CD4-positive, CD25-positive, alpha-beta regulatory T cell (primary cell): Measurements from ENCODE around the gene KCNMA1. TPM values are rescaled to one million over a fixed set of nuclear protein-coding genes. Genes with fewer than 3 reads are reported as not detected.
"Not testable (repeated sequence)": the region's sequence is repeated elsewhere in the genome, so short reads cannot be mapped to it uniquely, and the experiment has no call there.

Experiments used
- ATAC-seq, 2 donors: fragments of 150-1000 bp; cut with Tn5 transposase; one replicate each; pipeline ENCODE4 v1.10.0; 2021; ENCODE audit warnings: low read depth in 2 of 2, moderate number of reproducible peaks in 2 of 2, moderate library complexity in 1 of 2
- DNase-seq, 3 donors: peaks; one replicate each; pipeline versions ENCODE4 v3.0.0 to v3.0.0-alpha.2; 2012 to 2022; ENCODE audit warnings: mixed read lengths in 1 of 3
- H3K27ac ChIP-seq: one replicate; pipeline ENCODE4 v1.7.0; 2013; ENCODE audit warnings: mild to moderate bottlenecking, low read length; ENCODE audit not compliant: insufficient read depth, poor library complexity, severe bottlenecking
- H3K27me3 ChIP-seq: one replicate; pipeline ENCODE4 v1.7.0; 2013; ENCODE audit warnings: low read length; ENCODE audit not compliant: control insufficient read depth, insufficient read depth
- H3K36me3 ChIP-seq: one replicate; pipeline ENCODE4 v1.7.0; 2013; ENCODE audit warnings: mild to moderate bottlenecking, low read length, moderate library complexity; ENCODE audit not compliant: control insufficient read depth, insufficient read depth
- H3K4me1 ChIP-seq: 2 replicates; pipeline ENCODE4 v1.7.0; 2013; ENCODE audit warnings: mild to moderate bottlenecking, low read length; ENCODE audit not compliant: insufficient read depth, control insufficient read depth, poor library complexity, severe bottlenecking
- H3K4me3 ChIP-seq: one replicate; pipeline ENCODE4 v1.7.0; 2013; ENCODE audit warnings: low read depth, mild to moderate bottlenecking, low read length, moderate library complexity
- H3K9me3 ChIP-seq, 2 experiments: 1 replicate in 1 of 2; 2 replicates in 1 of 2; pipeline ENCODE4 v1.7.0; 2013; ENCODE audit warnings: low read length in 2 of 2, mild to moderate bottlenecking in 1 of 2, moderate library complexity in 1 of 2; ENCODE audit not compliant: control insufficient read depth in 2 of 2
- H3K27ac Mint-ChIP-seq, 3 donors: one replicate each; pipeline ENCODE4 v1.8.0; 2020 to 2022; ENCODE audit warnings: mild to moderate bottlenecking in 3 of 3, mixed read lengths in 3 of 3, moderate library complexity in 2 of 3
- H3K27me3 Mint-ChIP-seq: one replicate; pipeline ENCODE4 v1.8.0; 2022; ENCODE audit warnings: mild to moderate bottlenecking, mixed read lengths
- H3K36me3 Mint-ChIP-seq: one replicate; pipeline ENCODE4 v1.8.0; 2020; ENCODE audit warnings: mixed read lengths
- H3K4me1 Mint-ChIP-seq, 4 donors: one replicate each; pipeline ENCODE4 v1.8.0; 2020 to 2022; ENCODE audit warnings: mixed read lengths in 4 of 4, mild to moderate bottlenecking in 1 of 4
- H3K4me3 Mint-ChIP-seq, 4 donors: one replicate each; pipeline ENCODE4 v1.8.0; 2020 to 2022; ENCODE audit warnings: mild to moderate bottlenecking in 4 of 4, mixed read lengths in 4 of 4, moderate library complexity in 3 of 4
- H3K9me3 Mint-ChIP-seq, 7 donors: one replicate each; pipeline ENCODE4 v1.8.0; 2020 to 2022; ENCODE audit warnings: mixed read lengths in 7 of 7, mild to moderate bottlenecking in 3 of 7, moderate library complexity in 2 of 7
- polyA plus RNA-seq, 4 donors: library from polyadenylated mRNA; unstranded; fragments of 300-500 nt; fragmentation: Illumina TruSeq; gene quantifications; one replicate each; pipeline ENCODE4 v1.2.3, GENCODE V29; 2021
- total RNA-seq: library from RNA; stranded (reverse); gene quantifications from one replicate; pipeline ENCODE4 v1.2.3, GENCODE V29; 2022

KCNMA1 gene
- total and polyA plus RNA-seq, 5 donors from 2014 or later = not detected

GRCh38 chr10:77591238-77591880 lies 46.2 kb downstream of the KCNMA1 start:
- Histone ChIP-seq H3K36me3 (no peaks in the 10 kb centered on the region), H3K27ac (no peak overlapping the region), H3K4me1 (no peaks in the 10 kb centered on the region), H3K9me3 (no peaks in the 10 kb centered on the region), H3K4me3 (no peak overlapping the region), H3K27me3 (no peaks in the 10 kb centered on the region)
- Mint-ChIP-seq H3K9me3 (peaks cover 0 to 1% (median 0%) of the 10 kb centered on the region in 7 donors), H3K4me3 (no peak overlapping the region), H3K27ac (no peak overlapping the region), H3K27me3 (no peaks in the 10 kb centered on the region), H3K4me1 (no peaks in the 10 kb centered on the region), H3K36me3 (no peaks in the 10 kb centered on the region)
- ATAC-seq (no peak), DNase-seq (no peak)

DNA sequence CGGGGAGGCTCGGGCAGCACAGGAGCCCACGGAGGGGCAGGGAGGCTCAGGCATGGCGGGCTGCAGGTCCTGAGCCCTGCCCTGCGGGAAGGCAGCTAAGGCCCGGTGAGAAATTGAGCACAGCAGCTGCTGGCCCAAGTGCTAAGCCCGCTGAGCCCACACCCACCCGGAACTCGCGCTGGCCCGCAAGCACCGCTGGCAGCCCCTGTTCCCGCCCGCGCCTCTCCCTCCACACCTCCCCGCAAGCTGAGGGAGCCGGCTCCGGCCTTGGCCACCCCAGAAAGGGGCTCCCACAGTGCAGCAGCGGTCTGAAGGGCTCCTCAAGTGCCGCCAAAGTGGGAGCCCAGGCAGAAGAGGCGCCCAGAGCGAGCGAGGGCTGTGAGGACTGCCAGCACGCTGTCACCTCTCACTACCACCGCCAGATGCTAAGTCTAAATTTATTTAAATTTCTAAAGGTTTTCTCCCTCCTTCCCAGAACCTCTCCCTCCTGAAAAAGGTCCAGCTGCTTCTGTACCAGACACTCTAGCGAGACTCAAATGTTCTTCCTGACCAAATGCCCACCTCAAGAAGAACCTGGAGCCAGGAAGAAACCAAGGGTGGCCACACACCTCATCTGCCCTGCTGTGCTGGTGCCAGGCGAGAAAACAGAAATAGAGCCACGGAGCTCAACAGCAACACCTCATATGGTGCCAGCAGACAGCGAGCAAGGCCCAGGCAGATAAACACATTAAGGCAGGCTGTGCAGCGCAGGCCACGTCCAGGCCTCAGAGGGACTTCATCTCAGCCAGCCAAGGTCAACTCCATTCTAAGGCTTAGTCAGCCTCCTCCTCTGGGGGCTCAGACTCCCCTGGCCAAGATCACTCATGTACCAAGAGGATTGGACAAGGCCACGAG lies 47.0 kb downstream of the KCNMA1 start:
- no peak for ATAC-seq
- Mint-ChIP-seq H3K36me3 (no peaks in the 10 kb centered on the region), H3K4me1 (no peaks in the 10 kb centered on the region), H3K27ac (no peak overlapping the region), H3K4me3 (no peak overlapping the region), H3K9me3 (peaks cover 0 to 1% (median 0%) of the 10 kb centered on the region in 7 donors), H3K27me3 (no peaks in the 10 kb centered on the region)
- no peaks in the 10 kb centered on the region for H3K36me3 ChIP-seq
- H3K27ac ChIP-seq = no peak overlapping the region
- H3K4me3 ChIP-seq = no peak overlapping the region
- no peak for DNase-seq
- H3K9me3 ChIP-seq = no peaks in the 10 kb centered on the region
- H3K27me3 ChIP-seq = no peaks in the 10 kb centered on the region
- no peaks in the 10 kb centered on the region for H3K4me1 ChIP-seq

GRCh38 chr10:77589703-77590102 lies 47.9 kb downstream of the KCNMA1 start:
- not testable (repeated sequence) for H3K9me3 Mint-ChIP-seq, H3K27ac Mint-ChIP-seq, H3K9me3 ChIP-seq, H3K27me3 Mint-ChIP-seq, H3K27me3 ChIP-seq, H3K4me3 Mint-ChIP-seq, ATAC-seq, H3K4me1 ChIP-seq, H3K36me3 ChIP-seq, DNase-seq, H3K27ac ChIP-seq, H3K4me1 Mint-ChIP-seq, H3K4me3 ChIP-seq, H3K36me3 Mint-ChIP-seq

GRCh38 chr10:77588886-77589285 lies 48.7 kb downstream of the KCNMA1 start:
- H3K4me3 ChIP-seq = no peak overlapping the region
- ATAC-seq = no peak
- H3K36me3 ChIP-seq = no peaks in the 10 kb centered on the region
- Mint-ChIP-seq H3K4me1 (no peaks in the 10 kb centered on the region), H3K9me3 (peaks cover 0 to 1% (median 0%) of the 10 kb centered on the region in 7 donors), H3K36me3 (no peaks in the 10 kb centered on the region), H3K27me3 (no peaks in the 10 kb centered on the region), H3K4me3 (no peak overlapping the region), H3K27ac (no peak overlapping the region)
- H3K27ac ChIP-seq = no peak overlapping the region
- H3K4me1 ChIP-seq = no peaks in the 10 kb centered on the region
- no peak for DNase-seq
- no peaks in the 10 kb centered on the region for H3K27me3 ChIP-seq
- no peaks in the 10 kb centered on the region for H3K9me3 ChIP-seq

DNA sequence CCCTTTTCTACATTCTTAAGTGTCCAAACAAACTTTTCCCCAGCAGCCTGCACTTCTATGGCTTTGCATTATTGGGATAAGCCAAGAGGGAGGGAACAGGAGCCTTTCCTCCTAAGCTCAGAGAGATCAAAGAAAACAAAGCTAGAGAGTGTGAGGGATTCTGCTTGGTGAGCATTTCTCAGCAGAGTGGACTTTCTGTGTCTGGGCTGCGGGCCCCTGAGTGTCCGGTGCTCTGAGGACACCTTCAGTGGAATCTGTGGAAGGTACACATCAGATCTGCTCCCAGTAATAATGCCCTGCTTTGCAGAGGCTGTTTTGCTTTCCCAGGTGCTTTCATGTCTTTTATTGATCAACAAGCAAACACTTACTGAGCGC lies 50.2 kb downstream of the KCNMA1 start:
- Histone ChIP-seq H3K9me3 (no peaks in the 10 kb centered on the region), H3K4me3 (no peak overlapping the region), H3K27me3 (no peaks in the 10 kb centered on the region), H3K36me3 (no peaks in the 10 kb centered on the region), H3K4me1 (no peaks in the 10 kb centered on the region), H3K27ac (no peak overlapping the region)
- H3K4me1 Mint-ChIP-seq = no peaks in the 10 kb centered on the region
- no peak overlapping the region for H3K4me3 Mint-ChIP-seq
- DNase-seq = no peak
- H3K36me3 Mint-ChIP-seq = no peaks in the 10 kb centered on the region
- no peak for ATAC-seq
- H3K9me3 Mint-ChIP-seq = peaks cover 0 to 2% (median 0%) of the 10 kb centered on the region in 7 donors
- H3K27me3 Mint-ChIP-seq = no peaks in the 10 kb centered on the region
- H3K27ac Mint-ChIP-seq = no peak overlapping the region

DNA sequence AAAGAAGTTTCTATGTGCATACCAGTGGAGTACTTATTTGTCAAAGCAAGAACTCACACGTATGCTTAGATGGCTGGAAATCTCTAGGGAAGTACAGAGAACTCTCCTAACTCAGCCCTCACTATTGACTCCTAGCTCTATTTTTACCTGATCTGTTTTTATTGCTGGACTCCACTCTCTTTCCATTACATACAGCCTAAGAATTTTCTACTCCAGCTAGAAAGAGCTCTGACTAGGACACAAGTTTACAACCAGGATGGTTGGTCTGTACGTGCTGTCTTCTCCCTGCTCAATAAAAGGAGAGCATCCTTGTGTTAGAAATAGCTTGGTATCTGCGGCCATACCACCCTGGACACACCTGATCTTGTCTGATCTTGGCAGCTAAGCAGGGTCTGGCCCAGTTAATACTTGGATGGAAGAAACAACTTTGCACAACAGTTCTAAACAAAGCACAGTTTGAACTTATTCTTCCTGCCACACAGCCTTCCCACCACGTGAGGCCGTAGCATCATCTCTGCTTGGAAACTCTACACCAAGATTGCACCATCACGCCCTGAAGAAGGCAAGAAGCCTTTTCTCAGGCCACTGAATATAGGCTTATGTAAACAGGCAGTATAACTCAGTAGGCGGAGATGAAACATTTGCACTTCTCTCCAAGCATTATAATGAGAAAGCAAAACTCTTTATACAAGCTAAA lies 50.7 kb downstream of the KCNMA1 start:
- H3K4me1 ChIP-seq = no peaks in the 10 kb centered on the region
- no peaks in the 10 kb centered on the region for H3K27me3 ChIP-seq
- H3K36me3 ChIP-seq = no peaks in the 10 kb centered on the region
- ATAC-seq (no peak), DNase-seq (no peak)
- Mint-ChIP-seq H3K4me1 (no peaks in the 10 kb centered on the region), H3K4me3 (no peak overlapping the region), H3K27ac (no peak overlapping the region), H3K9me3 (peaks cover 0 to 2% (median 0%) of the 10 kb centered on the region in 7 donors), H3K27me3 (no peaks in the 10 kb centered on the region), H3K36me3 (no peaks in the 10 kb centered on the region)
- no peak overlapping the region for H3K4me3 ChIP-seq
- H3K9me3 ChIP-seq = no peaks in the 10 kb centered on the region
- H3K27ac ChIP-seq = no peak overlapping the region

GRCh38 chr10:77584938-77585337 lies 52.7 kb downstream of the KCNMA1 start:
- Mint-ChIP-seq H3K9me3 (peaks cover 0 to 2% (median 0%) of the 10 kb centered on the region in 7 donors), H3K4me3 (no peak overlapping the region), H3K4me1 (no peaks in the 10 kb centered on the region), H3K27ac (no peak overlapping the region), H3K27me3 (no peaks in the 10 kb centered on the region), H3K36me3 (no peaks in the 10 kb centered on the region)
- ATAC-seq (no peak), DNase-seq (no peak)
- H3K27me3 ChIP-seq = no peaks in the 10 kb centered on the region
- H3K9me3 ChIP-seq = no peaks in the 10 kb centered on the region
- no peak overlapping the region for H3K4me3 ChIP-seq
- H3K27ac ChIP-seq = no peak overlapping the region
- no peaks in the 10 kb centered on the region for H3K4me1 ChIP-seq
- no peaks in the 10 kb centered on the region for H3K36me3 ChIP-seq
